Transverse colon (tissue), 4 donors: ENCODE measurements around the gene PRM2. TPM values are rescaled to one million over a fixed set of nuclear protein-coding genes. Genes with fewer than 3 reads are reported as not detected.
A peak's percentile ranks its signal among the peaks of the same experiment; 100 is the strongest.

Source experiments
- DNase-seq: peaks from one replicate; pipeline ENCODE4 v3.0.0-alpha.2; 2019
- H3K27ac ChIP-seq, 4 donors: fragments of 200-600 bp; sonication (generic); 2 replicates each; pipeline ENCODE4 v1.5.1; 2016 to 2018; ENCODE audit warnings: inconsistent platforms in 4 of 4
- H3K27me3 ChIP-seq: fragments of 200-600 bp; sonication (generic); 2 replicates; pipeline ENCODE4 v1.5.1; 2017; ENCODE audit warnings: inconsistent platforms
- H3K36me3 ChIP-seq, 4 donors: fragments of 200-600 bp; sonication (generic); 2 replicates each; pipeline ENCODE4 v1.5.1; 2017 to 2019; ENCODE audit warnings: inconsistent platforms in 4 of 4
- H3K4me1 ChIP-seq, 4 donors: fragments of 200-600 bp; sonication (generic); 2 replicates each; pipeline ENCODE4 v1.5.1; 2017 to 2020; ENCODE audit warnings: inconsistent platforms in 4 of 4
- H3K4me3 ChIP-seq, 4 donors: fragments of 200-600 bp; sonication (generic); 1 replicate in 1 of 4; 2 replicates in 3 of 4; pipeline versions ENCODE4 v1.5.1 to v1.6.1; 2017 to 2019; ENCODE audit warnings: inconsistent platforms in 4 of 4
- H3K9me3 ChIP-seq, 2 donors: fragments of 200-600 bp; sonication (generic); 2 replicates each; pipeline ENCODE4 v1.5.1; 2017 to 2019; ENCODE audit warnings: inconsistent platforms in 2 of 2
- EP300 ChIP-seq: sonication (generic); formaldehyde crosslinking; IDR thresholded peaks from one replicate; pipeline ENCODE4 v1.6.1; 2017; ENCODE audit warnings: antibody characterized with exemption, low read depth
- POLR2A ChIP-seq: fragments of 450-650 bp; IDR thresholded peaks from one replicate; pipeline ENCODE4 v1.6.1; 2016; ENCODE audit warnings: antibody characterized with exemption, mild to moderate bottlenecking, moderate library complexity
- POLR2AphosphoS5 ChIP-seq, 3 donors: sonication (generic); formaldehyde crosslinking; IDR thresholded peaks; one replicate each; pipeline ENCODE4 v1.6.1; 2016; ENCODE audit warnings: antibody characterized with exemption in 3 of 3
- WGBS, 2 donors: methylation state at CpG; one replicate each; pipeline ENCODE4 v1.1.5; 2018; ENCODE audit warnings: low coverage in 1 of 2; 5-methylcytosine and 5-hydroxymethylcytosine counted together
- in situ Hi-C, 4 donors: fragments of 200-750 bp; cut with MboI; loops; one replicate each; pipeline versions ENCODE4 v1.15.0 to v1.15.1; 2017; ENCODE audit warnings: low sequenced_read_pairs in 3 of 4, low pct_ligation_motif_present in 1 of 4, low pct_unique_long_range_greater_than_20kb in 1 of 4
- intact Hi-C: fragments of 100-400 bp; cut with DNase I; formaldehyde crosslinking; loops from one replicate; pipeline ENCODE4 v1.15.1; 2023; ENCODE audit warnings: low total_unique reads
- total RNA-seq, 4 donors: library from RNA; depleted of rRNA; stranded (reverse); fragments of >200 nt; gene quantifications; one replicate each; pipeline ENCODE4 v1.1.0, GENCODE V29; 2016
- TF ChIP-seq, protein P1 (sequence below), 5 experiments: fragments of 200-600 bp in 3 of 5; fragments of 450-650 bp in 2 of 5; sonication (generic) in 3 of 5; IDR thresholded peaks; 1 replicate in 2 of 5; 2 replicates in 3 of 5; pipeline ENCODE4 v1.5.1; 2016 to 2017; ENCODE audit warnings: antibody characterized with exemption in 5 of 5, inconsistent platforms in 3 of 5, mild to moderate bottlenecking in 2 of 5, moderate library complexity in 1 of 5

The PRM2 gene
- total RNA-seq, 4 donors from 2014 or later: not detected

DNA sequence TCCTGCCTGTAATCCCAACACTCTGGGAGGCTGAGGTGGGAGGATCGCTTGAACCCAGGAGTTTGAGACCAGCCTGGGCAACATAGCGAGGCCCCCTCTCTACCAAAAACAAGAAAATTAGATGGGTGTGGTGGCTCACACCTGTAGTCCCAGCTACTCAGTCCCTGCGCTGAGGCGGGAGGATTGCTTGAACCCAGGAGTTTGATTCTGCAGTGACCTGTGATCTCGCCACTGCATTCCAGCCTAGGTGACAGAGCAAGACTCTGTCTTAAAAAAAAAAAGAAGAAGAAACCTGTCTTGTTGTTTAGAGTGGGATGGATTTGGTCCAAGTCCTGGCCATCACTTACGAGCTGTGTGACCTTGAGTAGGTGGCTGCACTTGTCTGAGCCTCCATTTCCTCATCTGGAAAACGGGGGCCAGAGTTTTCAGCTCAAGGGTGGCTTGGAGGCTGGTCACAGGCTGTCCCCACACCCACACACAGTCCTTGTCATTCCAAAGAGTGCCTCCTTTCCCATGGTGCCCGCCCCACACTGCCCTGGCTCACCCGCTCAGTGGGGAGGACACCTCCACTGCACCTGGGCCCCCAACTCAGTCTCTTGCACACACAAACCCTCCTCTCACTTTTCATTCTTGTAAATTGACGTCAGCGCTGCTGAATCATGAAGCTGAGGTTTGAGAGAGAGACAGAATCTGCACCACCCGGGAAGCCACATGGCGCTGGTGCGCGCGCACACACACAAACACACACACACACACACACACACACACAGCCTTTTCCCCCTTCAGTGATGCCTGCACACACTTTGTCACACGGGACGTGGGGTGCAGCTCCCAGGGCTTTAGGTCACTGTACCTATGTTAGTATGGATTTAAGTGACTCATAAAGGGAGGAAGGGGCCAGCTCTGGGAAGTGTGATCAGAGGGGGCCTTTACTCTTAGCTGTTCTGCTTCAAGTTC, 24.5 kb downstream of the PRM2 start:
- peak; percentile 41 for DNase-seq
- Histone ChIP-seq H3K27ac (peak overlapping the region in 1 of 4 donors; percentile 35), H3K4me1 (peaks cover 0 to 20% (median 13%) of the 10 kb centered on the region in 4 donors), H3K9me3 (no peaks in the 10 kb centered on the region), H3K4me3 (peak overlapping the region in 1 of 4 donors; percentile 3), H3K36me3 (no peaks in the 10 kb centered on the region), H3K27me3 (no peaks in the 10 kb centered on the region)
- intact Hi-C loops: loop anchor here (10.0 kb wide), 3 partner anchors 103 to 177 kb away; no protein-coding TSS in a partner anchor
- 82 to 85% methylated on average over 4 to 18 of the region's 18 CpGs for WGBS, 2 donors
- TF ChIP-seq EP300: no peak
- no peak for TF ChIP-seq POLR2AphosphoS5 (IDR thresholded peaks at IDR 0.05)
- TF ChIP-seq, protein P1, sequence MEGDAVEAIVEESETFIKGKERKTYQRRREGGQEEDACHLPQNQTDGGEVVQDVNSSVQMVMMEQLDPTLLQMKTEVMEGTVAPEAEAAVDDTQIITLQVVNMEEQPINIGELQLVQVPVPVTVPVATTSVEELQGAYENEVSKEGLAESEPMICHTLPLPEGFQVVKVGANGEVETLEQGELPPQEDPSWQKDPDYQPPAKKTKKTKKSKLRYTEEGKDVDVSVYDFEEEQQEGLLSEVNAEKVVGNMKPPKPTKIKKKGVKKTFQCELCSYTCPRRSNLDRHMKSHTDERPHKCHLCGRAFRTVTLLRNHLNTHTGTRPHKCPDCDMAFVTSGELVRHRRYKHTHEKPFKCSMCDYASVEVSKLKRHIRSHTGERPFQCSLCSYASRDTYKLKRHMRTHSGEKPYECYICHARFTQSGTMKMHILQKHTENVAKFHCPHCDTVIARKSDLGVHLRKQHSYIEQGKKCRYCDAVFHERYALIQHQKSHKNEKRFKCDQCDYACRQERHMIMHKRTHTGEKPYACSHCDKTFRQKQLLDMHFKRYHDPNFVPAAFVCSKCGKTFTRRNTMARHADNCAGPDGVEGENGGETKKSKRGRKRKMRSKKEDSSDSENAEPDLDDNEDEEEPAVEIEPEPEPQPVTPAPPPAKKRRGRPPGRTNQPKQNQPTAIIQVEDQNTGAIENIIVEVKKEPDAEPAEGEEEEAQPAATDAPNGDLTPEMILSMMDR (IDR thresholded peaks at IDR 0.05): no peak
- TF ChIP-seq POLR2A: no peak
- in situ Hi-C loops: loop anchor here (10.0 to 25.0 kb wide), 2 partner anchors 110 to 287 kb away; no protein-coding TSS in a partner anchor

DNA sequence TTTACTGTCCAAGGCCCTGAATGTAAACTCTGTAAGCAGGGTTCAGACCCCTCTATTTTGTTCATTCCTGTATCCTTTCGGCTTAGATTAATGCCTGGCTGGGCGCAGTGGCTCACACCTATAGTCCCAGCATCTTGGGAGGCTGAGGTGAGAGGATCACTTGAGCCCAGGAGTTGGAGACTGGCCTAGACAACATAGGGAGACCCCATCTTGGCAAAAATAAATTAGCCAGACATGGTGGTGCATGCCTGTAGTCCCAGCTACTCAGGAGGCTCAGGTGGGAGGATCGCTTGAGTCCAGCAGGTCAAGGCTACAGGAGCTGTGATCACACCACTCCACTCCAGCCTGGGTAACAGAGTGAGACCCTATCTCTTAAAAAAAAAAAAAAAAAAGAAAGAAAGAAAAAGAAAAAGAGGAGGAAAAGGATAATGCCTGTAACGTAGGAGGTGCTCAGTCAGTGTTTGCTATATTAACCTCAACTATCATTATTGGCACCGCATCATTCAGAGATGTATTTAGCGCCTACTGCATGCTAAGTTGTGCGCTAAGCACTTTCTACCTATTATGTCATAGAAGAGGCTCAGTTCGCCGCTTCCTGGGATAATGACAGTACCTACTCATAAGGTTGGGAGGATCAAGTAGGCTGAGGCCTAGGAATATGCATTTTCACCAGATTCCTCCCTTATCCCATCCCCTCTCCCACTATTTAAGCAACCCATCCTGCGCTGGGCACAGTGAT, 25.3 kb downstream of the PRM2 start:
- no peak for DNase-seq

DNA sequence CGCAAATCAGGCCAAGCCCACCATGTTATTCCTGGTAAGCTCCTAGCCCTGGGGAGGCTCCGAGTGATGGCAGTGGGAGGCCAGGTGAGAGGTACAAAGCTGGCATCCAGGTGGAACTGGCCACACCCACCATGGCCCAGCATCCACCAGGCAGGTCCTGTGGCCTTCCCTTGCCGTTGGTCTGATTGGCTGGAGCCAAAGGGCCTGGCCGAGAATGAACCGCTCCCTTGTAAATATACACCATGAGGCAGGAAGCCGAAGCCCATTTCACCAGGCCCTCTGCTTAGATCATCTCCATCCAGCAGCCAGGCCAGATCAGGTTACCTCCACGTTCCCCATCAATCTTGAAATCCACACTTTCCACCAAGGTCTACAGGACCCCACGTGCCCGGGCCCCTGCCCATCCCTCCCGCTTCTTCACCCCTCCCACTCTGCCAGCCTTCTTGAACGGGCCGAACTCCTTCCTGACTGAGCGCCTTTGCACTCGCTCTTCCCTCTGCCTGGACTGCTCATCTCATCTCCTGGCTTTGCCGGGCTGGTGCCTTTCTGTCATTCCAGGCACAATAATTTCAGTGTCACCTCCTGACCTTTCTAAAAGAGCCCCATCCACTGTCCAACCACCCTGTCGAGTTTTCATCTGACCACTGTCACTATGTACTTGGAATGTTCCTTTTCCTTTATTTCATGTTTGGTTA, 26.0 kb downstream of the PRM2 start:
- Histone ChIP-seq H3K4me3 (no peak overlapping the region), H3K27me3 (no peaks in the 10 kb centered on the region), H3K27ac (no peak overlapping the region), H3K4me1 (peaks cover 0 to 18% (median 10%) of the 10 kb centered on the region in 4 donors), H3K9me3 (no peaks in the 10 kb centered on the region), H3K36me3 (no peaks in the 10 kb centered on the region)
- DNase-seq: no peak
- in situ Hi-C loops: loop anchor here (10.0 to 25.0 kb wide), 2 partner anchors 112 to 285 kb away; no protein-coding TSS in a partner anchor
- TF ChIP-seq, protein P1 (IDR thresholded peaks at IDR 0.05): no peak
- TF ChIP-seq EP300 (no peak), POLR2AphosphoS5 (IDR thresholded peaks at IDR 0.05) (no peak)
- 68 to 77% methylated on average over 10 to 15 of the region's 16 CpGs for WGBS, 2 donors
- intact Hi-C loops: loop anchor here (10.0 kb wide), 3 partner anchors 105 to 175 kb away; no protein-coding TSS in a partner anchor

More for the DNA sequence above, 25.3 kb downstream of the PRM2 start:
- WGBS, 2 donors: 93 to 100% methylated on average over 1 to 10 of the region's 10 CpGs
- Histone ChIP-seq H3K27me3 (no peaks in the 10 kb centered on the region), H3K36me3 (no peaks in the 10 kb centered on the region), H3K9me3 (no peaks in the 10 kb centered on the region), H3K4me3 (no peak overlapping the region), H3K27ac (no peak overlapping the region), H3K4me1 (peaks cover 0 to 18% (median 11%) of the 10 kb centered on the region in 4 donors)
- in situ Hi-C loops (loop anchor here (10.0 to 25.0 kb wide), 2 partner anchors 111 to 286 kb away; no protein-coding TSS in a partner anchor), intact Hi-C loops (loop anchor here (10.0 kb wide), 3 partner anchors 104 to 176 kb away; no protein-coding TSS in a partner anchor)
- TF ChIP-seq, protein P1 (IDR thresholded peaks at IDR 0.05): no peak
- no peak for TF ChIP-seq POLR2AphosphoS5 (IDR thresholded peaks at IDR 0.05)
- TF ChIP-seq POLR2A: no peak
- no peak for TF ChIP-seq EP300
